Cerebellar cortex (tissue), 1 donor: ENCODE results near the gene FBXO46.

Source experiments
- DNase-seq: peaks from one replicate; pipeline ENCODE4 v3.0.0-alpha.2; 2015; ENCODE audit warnings: low spot score

Gene FBXO46

DNA sequence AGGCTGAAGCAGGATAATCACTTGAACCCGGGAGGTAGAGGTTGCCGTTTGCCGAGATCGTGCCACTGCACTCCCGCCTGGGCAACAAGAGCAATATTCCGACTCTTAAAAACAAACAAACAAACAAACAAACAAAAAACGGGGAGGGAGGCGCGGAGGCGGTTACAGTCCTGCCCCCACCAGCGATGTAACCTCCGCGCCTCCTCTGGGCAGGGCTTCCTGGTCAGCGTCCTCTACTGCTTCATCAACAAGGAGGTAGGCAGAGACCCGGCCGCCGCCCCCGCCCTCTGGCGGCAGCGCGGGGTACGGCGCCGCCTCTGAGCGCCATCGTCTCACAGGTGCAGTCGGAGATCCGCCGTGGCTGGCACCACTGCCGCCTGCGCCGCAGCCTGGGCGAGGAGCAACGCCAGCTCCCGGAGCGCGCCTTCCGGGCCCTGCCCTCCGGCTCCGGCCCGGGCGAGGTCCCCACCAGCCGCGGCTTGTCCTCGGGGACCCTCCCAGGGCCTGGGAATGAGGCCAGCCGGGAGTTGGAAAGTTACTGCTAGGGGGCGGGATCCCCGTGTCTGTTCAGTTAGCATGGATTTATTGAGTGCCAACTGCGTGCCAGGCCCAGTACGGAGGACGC, 49.2 kb downstream of the FBXO46 start:
- peak; percentile 87 for DNase-seq

DNA sequence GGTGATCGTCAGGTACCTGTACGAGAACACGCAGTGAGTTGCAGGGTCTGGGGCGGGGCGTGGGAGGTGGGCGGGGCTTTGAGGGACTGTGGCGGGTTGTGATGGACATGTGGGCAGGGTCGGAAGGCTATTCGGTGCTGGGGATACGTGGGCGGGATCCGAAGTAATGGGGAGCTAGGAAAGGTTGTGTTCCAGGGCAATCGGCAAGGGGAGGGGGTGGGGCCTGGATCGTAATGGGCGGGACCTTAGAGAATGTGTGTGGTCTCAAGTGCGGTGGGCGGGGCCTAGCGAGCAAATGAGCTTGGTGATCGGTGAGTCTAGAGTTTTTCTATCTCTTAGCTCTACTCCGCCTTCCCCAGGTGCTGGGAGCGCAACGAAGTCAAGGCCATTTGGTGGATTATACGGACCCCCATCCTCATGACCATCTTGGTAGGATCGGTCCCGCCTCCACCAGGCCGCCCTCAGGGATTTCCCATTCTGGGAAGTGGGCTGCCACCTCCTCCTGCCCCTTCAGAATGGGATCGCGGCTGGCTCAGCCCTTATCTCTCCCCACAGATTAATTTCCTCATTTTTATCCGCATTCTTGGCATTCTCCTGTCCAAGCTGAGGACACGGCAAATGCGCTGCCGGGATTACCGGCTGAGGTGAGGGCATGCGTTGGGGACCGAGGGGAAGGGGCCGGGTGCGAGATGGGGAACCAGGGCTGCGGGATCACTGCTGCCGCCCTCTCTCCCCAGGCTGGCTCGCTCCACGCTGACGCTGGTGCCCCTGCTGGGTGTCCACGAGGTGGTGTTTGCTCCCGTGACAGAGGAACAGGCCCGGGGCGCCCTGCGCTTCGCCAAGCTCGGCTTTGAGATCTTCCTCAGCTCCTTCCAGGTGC, 53.1 kb downstream of the FBXO46 start:
- peak; percentile 69 for DNase-seq

DNA sequence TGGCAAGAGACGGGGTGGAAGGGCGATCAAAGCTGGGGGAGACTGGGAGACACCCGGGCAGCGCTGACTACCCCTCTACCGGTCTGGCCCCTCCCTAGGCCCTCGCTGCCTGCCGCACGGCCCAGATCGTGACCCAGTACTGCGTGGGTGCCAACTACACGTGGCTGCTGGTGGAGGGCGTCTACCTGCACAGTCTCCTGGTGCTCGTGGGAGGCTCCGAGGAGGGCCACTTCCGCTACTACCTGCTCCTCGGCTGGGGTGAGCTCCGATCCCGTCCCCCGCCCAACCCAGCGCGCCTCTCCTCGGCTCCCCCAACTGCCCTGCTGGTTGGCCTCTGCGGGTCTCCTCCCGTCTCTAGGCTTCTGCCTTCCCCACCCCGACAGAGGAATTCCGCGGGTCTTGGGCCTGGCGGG, 53.8 kb downstream of the FBXO46 start:
- no peak for DNase-seq

DNA sequence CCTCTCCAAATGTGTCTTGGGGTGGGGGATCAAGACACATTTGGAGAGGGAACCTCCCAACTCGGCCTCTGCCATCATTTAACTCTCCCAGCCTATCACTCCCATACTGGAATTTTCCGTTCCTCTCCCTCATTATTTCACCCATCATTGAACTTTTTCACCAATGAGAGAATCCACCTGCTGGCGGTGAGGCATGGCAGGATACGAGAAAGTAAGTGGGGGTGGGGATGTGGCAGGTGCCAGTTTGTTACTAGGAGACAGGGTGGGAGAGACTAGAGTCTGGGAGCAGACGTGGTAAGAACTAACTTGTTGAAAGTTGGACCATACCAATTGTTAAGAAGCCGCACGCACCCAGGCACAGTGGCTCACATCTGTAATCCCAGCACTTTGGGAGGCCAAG, 55.8 kb downstream of the FBXO46 start:
- DNase-seq, result no peak

DNA sequence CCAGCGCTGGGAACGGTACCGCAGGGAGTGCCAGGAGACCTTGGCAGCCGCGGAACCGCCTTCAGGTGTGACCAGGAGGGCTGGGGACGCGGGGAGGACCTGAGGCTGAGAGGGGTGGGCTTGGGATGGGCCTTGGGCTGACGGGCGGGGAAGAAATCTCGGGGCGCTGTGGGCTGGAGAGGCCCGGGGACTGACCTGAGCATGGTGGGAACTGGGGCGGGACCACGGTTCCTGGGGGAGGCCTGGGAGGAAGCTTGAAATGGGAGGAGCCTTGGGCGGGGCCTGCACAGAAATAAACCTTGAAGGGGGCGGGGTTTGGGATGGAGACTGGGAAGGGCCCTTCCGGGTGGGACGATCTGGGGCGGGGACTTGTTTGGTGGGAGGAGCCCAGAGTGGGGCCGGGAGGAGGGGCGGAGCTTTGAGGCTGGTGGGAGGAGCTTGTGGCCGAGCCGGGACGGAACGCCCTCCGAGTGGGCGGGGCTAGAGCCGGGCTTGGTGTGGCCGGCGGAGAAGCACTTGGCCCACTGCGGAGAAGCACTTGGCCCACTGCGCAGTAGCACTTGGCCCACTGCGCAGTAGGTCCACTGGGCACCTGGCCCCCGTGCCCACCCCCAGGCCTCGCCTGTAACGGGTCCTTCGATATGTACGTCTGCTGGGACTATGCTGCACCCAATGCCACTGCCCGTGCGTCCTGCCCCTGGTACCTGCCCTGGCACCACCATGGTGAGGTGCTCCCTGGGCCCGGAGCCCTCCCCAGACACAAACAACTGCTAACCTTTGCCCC, 59.8 kb downstream of the FBXO46 start:
- peak; percentile 72 for DNase-seq

DNA sequence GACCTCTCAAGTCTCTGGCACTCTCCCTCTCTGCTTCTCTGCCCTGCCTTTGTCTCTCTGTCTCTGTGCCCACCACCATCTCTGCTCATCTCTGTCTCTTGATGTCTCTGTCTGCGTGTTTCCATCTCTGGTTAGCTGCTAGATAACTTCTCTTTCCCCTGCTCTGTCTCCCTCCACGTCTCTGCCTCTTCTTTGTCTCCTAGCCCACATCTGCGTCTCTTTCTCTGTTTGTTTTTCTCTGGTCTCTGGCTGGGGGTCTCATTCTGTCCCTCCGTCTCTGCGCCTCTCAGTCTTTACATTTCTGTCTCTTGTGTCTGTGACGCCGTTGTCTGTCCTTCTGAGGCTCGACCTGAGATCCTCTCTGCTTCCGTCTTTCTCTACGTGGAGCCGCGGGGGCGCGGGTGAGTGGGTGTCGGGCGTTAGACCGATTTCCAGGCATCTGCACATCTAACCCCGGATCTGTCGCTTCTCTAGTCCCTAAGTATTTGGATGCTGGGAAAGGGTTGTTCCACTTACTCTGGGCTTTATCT, 62.3 kb downstream of the FBXO46 start:
- no peak for DNase-seq

DNA sequence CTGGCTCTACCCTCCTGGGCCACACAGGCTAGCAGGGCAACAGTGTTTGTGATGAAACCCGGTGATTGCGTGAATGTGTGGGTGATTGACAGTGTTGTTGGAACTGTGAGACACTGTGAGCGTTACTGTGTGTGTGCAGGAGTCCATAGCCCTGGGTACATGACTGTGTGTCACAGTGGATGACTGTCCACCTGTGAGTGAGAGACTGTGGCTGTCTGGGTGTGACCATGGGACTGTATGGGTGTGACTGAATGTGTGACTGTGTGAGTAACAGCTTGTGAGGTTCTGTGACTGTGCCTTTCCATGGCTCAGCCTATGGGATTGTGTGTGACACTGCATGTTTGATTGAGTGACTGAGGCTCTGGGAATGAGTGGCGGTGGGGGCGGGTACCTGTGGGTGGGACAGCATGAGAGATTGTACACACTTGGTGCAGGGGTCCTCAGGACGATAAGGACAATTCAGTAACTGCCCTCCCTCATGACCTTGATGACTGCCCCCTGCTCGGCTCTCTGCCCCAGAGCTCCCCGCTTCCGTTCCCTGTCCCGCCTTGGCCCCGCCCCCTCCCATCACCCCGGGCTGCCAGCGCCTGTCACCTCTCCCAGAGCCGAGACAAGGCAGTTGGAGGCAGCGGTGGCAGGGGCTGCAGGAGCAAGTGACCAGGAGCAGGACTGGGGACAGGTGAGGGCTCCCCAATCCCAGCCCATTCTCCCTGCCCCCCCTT, 62.9 kb downstream of the FBXO46 start, which contains the start of gene GIPR:
Gene GIPR, plus strand, starts transcription at position 602 of the 722 bp plus-strand sequence. CDS start 1,300 bp downstream, outside the sequence.
- peak; percentile 39 for DNase-seq

DNA sequence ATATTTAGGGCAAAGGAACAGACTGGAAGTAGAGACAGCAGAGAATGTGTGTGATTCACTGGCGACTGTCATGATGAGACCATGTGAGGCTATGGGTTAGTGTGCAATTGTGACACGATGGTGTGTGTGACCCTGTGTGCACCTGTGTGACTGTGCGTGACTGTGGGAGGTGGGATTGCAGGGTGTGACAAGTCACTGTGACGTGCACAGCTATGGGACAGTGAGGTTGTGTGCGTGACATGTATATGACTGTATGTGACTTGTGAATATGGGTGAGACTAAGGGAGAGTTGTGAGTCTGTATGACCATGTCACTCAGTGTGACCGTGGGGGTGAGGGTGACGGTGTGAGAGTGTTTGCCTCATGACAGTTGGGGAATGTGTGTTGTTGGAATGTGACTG, 66.1 kb downstream of the FBXO46 start:
- DNase-seq, result no peak

DNA sequence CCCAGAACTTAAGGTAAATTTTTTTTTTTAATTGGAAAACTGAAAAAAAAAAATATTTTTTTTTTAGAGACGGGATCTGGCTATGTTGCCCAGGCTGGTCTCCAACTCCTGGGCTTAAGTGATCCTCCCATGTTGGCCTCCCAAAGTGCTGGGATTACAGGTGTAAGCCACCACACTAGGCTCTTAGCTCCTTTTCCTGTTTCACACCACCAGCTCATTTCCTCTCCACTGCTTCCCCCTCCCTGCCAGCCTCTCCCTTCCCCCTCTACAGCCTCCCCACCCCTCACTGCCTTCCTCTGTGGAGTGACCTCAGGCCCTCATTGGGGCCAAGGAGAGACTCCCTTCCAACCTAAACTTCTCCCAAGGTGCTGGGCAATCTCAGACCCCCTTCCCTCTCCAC, 66.9 kb downstream of the FBXO46 start:
- no peak for DNase-seq

DNA sequence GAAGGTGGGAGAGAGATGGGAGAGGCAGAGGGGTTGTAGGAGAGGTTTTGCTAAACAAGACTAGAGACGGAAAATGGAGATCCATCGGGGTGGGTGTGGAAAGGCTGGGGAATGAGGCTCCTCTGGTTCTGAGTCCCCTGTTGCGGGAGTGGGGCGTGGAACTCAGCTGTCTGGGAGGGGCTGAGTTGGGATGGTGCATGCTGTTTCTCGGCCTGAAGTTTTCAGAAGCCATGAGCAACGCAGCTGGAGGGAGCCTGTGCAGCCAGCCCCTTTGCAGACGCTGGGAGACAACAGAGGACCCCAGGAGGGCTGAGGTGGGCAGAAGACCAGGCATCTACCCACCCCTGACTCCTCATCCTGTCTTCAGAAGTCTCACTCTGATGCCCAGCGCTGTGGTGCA, 70.1 kb downstream of the FBXO46 start:
- no peak for DNase-seq
